Neural progenitor cell (in vitro differentiated cells): ENCODE results near the gene KCNE1.
"Not testable (repeated sequence)": the region's sequence is repeated elsewhere in the genome, so short reads cannot be mapped to it uniquely, and the experiment has no call there.

ENCODE experiments used
- CTCF ChIP-seq: fragments of 200-600 bp; sonication (generic); IDR thresholded peaks from 2 replicates; pipeline ENCODE4 v1.5.1; 2017; ENCODE audit warnings: antibody characterized with exemption, mild to moderate bottlenecking
- EZH2 ChIP-seq: fragments of 200-600 bp; sonication (generic); IDR thresholded peaks from 2 replicates; pipeline ENCODE4 v1.6.1; 2017; ENCODE audit warnings: antibody characterized with exemption, mild to moderate bottlenecking, moderate library complexity

- not testable (repeated sequence) for TF ChIP-seq CTCF, EZH2
Observed at GRCh38 chr21:34483435-34483834, 28.6 kb downstream of the KCNE1 start.
